Smooth muscle cell (in vitro differentiated cells): Measurements from ENCODE around the gene AMOTL1. TPM values are rescaled to one million over a fixed set of nuclear protein-coding genes. Genes with fewer than 3 reads are reported as not detected.

Experiments
- DNase-seq: peaks from one replicate; lab custom pipeline; 2025; ENCODE audit not compliant: unreplicated experiment; lab: John Stamatoyannopoulos, UW
- H2AFZ ChIP-seq: fragments of 200-600 bp; sonication (generic); 2 replicates; pipeline ENCODE4 v1.6.0; 2016; ENCODE audit warnings: antibody characterized with exemption, low read depth, mild to moderate bottlenecking
- H3F3A ChIP-seq: fragments of 200-600 bp; sonication (generic); 2 replicates; pipeline ENCODE4 v1.6.0; 2017; ENCODE audit warnings: antibody characterized with exemption, low read depth
- H3K27ac ChIP-seq: fragments of 200-600 bp; sonication (generic); 2 replicates; pipeline ENCODE4 v1.5.1; 2016; ENCODE audit warnings: low read depth, mild to moderate bottlenecking
- H3K27me3 ChIP-seq: fragments of 200-600 bp; sonication (generic); 2 replicates; pipeline ENCODE4 v1.6.1; 2016; ENCODE audit warnings: low read depth, mild to moderate bottlenecking
- H3K36me3 ChIP-seq: fragments of 200-600 bp; sonication (generic); 2 replicates; pipeline ENCODE4 v1.5.1; 2016; ENCODE audit warnings: low read depth
- H3K4me1 ChIP-seq: fragments of 200-600 bp; sonication (generic); 2 replicates; pipeline ENCODE4 v1.5.1; 2016; ENCODE audit warnings: low read depth
- H3K4me2 ChIP-seq: fragments of 200-600 bp; sonication (generic); 2 replicates; pipeline ENCODE4 v1.6.0; 2016; ENCODE audit warnings: mild to moderate bottlenecking
- H3K4me3 ChIP-seq: fragments of 200-600 bp; sonication (generic); 2 replicates; pipeline ENCODE4 v1.5.1; 2016; ENCODE audit warnings: mild to moderate bottlenecking
- H3K79me2 ChIP-seq: fragments of 200-600 bp; sonication (generic); 2 replicates; pipeline ENCODE4 v1.6.0; 2016; ENCODE audit warnings: low read depth, mild to moderate bottlenecking
- H3K9ac ChIP-seq: fragments of 200-600 bp; sonication (generic); 2 replicates; pipeline ENCODE4 v1.6.0; 2016; ENCODE audit warnings: low read depth
- H3K9me3 ChIP-seq: fragments of 200-600 bp; sonication (generic); replicated peaks from 2 replicates; pipeline ENCODE4 v1.5.1; 2016; ENCODE audit warnings: low read depth
- H4K20me1 ChIP-seq: fragments of 200-600 bp; sonication (generic); 2 replicates; pipeline ENCODE4 v1.6.0; 2016; ENCODE audit warnings: low read depth
- CTCF ChIP-seq: fragments of 200-600 bp; sonication (generic); IDR thresholded peaks from 2 replicates; pipeline ENCODE4 v1.5.1; 2017; ENCODE audit warnings: borderline replicate concordance, mild to moderate bottlenecking, antibody characterized with exemption; ENCODE audit not compliant: insufficient read depth, poor library complexity, severe bottlenecking
- WGBS: methylation state at CpG from one replicate; pipeline ENCODE4 v1.1.7; 2016; ENCODE audit warnings: low lambda C conversion rate; 5-methylcytosine and 5-hydroxymethylcytosine counted together
- polyA plus RNA-seq: library from polyadenylated mRNA; unstranded; fragments of >200 nt; fragmentation: Nextera tagmentation; extraction: Ambion mirVana; gene quantifications from 2 replicates; pipeline ENCODE4 v1.2.1, GENCODE V29; 2016
- total RNA-seq: library from RNA; depleted of rRNA; stranded (reverse); fragments of >200 nt; gene quantifications from 2 replicates; pipeline ENCODE4 v1.2.3, GENCODE V29; 2014

The AMOTL1 gene
- total and polyA plus RNA-seq, 2 experiments from 2014 or later = 23.4 to 61.0 TPM

GRCh38 chr11:94794287-94795168 lies 26.4 kb downstream of the AMOTL1 start:
- Histone ChIP-seq H4K20me1 (peaks cover 100% of the 10 kb centered on the region), H3K27me3 (no peaks in the 10 kb centered on the region), H3K79me2 (peaks cover 94% of the 10 kb centered on the region), H3K4me3 (peak overlapping the region; percentile 20), H3K36me3 (peaks cover 1% of the 10 kb centered on the region), H3K27ac (peak overlapping the region; percentile 96), H3K4me1 (peaks cover 27% of the 10 kb centered on the region), H2AFZ (no peak overlapping the region), H3K4me2 (peak overlapping the region; percentile 79), H3F3A (peaks cover 37% of the 10 kb centered on the region), H3K9me3 (no peaks in the 10 kb centered on the region), H3K9ac (peak overlapping the region; percentile 77)
- 35% methylated on average over 8 of the region's 8 CpGs for WGBS
- DNase-seq = no peak
- no peak for TF ChIP-seq CTCF

- H3K4me3 ChIP-seq = peak overlapping the region; percentile 20
- 94% methylated on average over 3 of the region's 3 CpGs for WGBS
- H3K4me1 ChIP-seq = peaks cover 27% of the 10 kb centered on the region
- peaks cover 100% of the 10 kb centered on the region for H4K20me1 ChIP-seq
- H3K27ac ChIP-seq = peak overlapping the region; percentile 96
- TF ChIP-seq CTCF = no peak
- peaks cover 94% of the 10 kb centered on the region for H3K79me2 ChIP-seq
- peaks cover 37% of the 10 kb centered on the region for H3F3A ChIP-seq
- no peaks in the 10 kb centered on the region for H3K27me3 ChIP-seq
- peak overlapping the region; percentile 74 for H3K9ac ChIP-seq
- H3K4me2 ChIP-seq = peak overlapping the region; percentile 79
- no peak for DNase-seq
- H3K36me3 ChIP-seq = peaks cover 11% of the 10 kb centered on the region
- no peaks in the 10 kb centered on the region for H3K9me3 ChIP-seq
- no peak overlapping the region for H2AFZ ChIP-seq
Measured at GRCh38 chr11:94795476-94796189, 27.5 kb downstream of the AMOTL1 start.

GRCh38 chr11:94796190-94796580 lies 28.0 kb downstream of the AMOTL1 start:
- TF ChIP-seq CTCF = no peak
- Histone ChIP-seq H3K4me1 (peaks cover 27% of the 10 kb centered on the region), H3K27ac (peak overlapping the region; percentile 96), H3K27me3 (no peaks in the 10 kb centered on the region), H3K9ac (peak overlapping the region; percentile 74), H3K4me2 (peak overlapping the region; percentile 79), H3K4me3 (no peak overlapping the region), H3K79me2 (peaks cover 94% of the 10 kb centered on the region), H4K20me1 (peaks cover 100% of the 10 kb centered on the region), H3F3A (peaks cover 37% of the 10 kb centered on the region), H3K36me3 (peaks cover 11% of the 10 kb centered on the region), H3K9me3 (no peaks in the 10 kb centered on the region), H2AFZ (no peak overlapping the region)
- 98% methylated on average over 2 of the region's 2 CpGs for WGBS
- no peak for DNase-seq
